SK-N-SH (cell line): Measurements from ENCODE around the gene RASGRP2. TPM values are rescaled to one million over a fixed set of nuclear protein-coding genes. Genes with fewer than 3 reads are reported as not detected.

ENCODE experiments used
- CTCF ChIA-PET: fragments of 300-600, 350-600 bp; formaldehyde crosslinking; extraction: SDS; loops from one replicate; lab custom pipeline; 2021; lab: Yijun Ruan, JAX
- POLR2A ChIA-PET: fragments of 350-600 bp; sonication (Branson Sonifier 250); formaldehyde crosslinking; extraction: SDS; loops from one replicate; lab custom pipeline; 2020; ENCODE audit warnings: antibody characterized with exemption, inconsistent platforms; lab: Yijun Ruan, JAX
- DNase-seq: peaks from one replicate; pipeline ENCODE4 v3.0.0; 2012
- H2AFZ ChIP-seq: fragments of 200-600 bp; sonication (generic); 2 replicates; pipeline ENCODE4 v1.8.1; 2016; ENCODE audit warnings: antibody characterized with exemption, mild to moderate bottlenecking, low read depth
- H3F3A ChIP-seq: fragments of 200-600 bp; sonication (generic); replicated peaks from 2 replicates; pipeline ENCODE3; 2016; ENCODE audit warnings: antibody characterized with exemption, mild to moderate bottlenecking; ENCODE audit not compliant: insufficient read depth
- H3K27ac ChIP-seq, 2 experiments: fragments of 200-500 bp in 1 of 2; fragments of 200-600 bp in 1 of 2; sonication (Bioruptor generic) in 1 of 2; sonication (generic), shearing (Covaris generic) in 1 of 2; 2 replicates each; pipeline versions ENCODE4 v1.5.1 to v1.6.1; 2014 to 2016; ENCODE audit warnings: low read depth in 2 of 2, inconsistent platforms in 1 of 2, low read length in 1 of 2, mild to moderate bottlenecking in 1 of 2, mixed read lengths in 1 of 2
- H3K27me3 ChIP-seq: fragments of 200-600 bp; sonication (generic), shearing (Covaris generic); 2 replicates; pipeline ENCODE4 v1.6.1; 2016; ENCODE audit warnings: mixed run types; ENCODE audit not compliant: insufficient read depth
- H3K36me3 ChIP-seq, 2 experiments: fragments of 200-500 bp in 1 of 2; fragments of 200-600 bp in 1 of 2; sonication (Bioruptor generic) in 1 of 2; sonication (generic) in 1 of 2; replicated peaks in 1 of 2; 2 replicates each; pipeline versions ENCODE3 to v1.5.1; 2014 to 2016; ENCODE audit warnings: low read length in 1 of 2, mild to moderate bottlenecking in 1 of 2; ENCODE audit not compliant: insufficient read depth in 2 of 2, control insufficient read depth in 1 of 2
- H3K4me1 ChIP-seq, 2 experiments: fragments of 200-500 bp in 1 of 2; fragments of 200-600 bp in 1 of 2; sonication (Bioruptor generic) in 1 of 2; sonication (generic), shearing (Covaris generic) in 1 of 2; 2 replicates each; pipeline versions ENCODE4 v1.5.1 to v1.6.1; 2014 to 2016; ENCODE audit warnings: low read depth in 1 of 2, low read length in 1 of 2, mixed run types in 1 of 2; ENCODE audit not compliant: insufficient read depth in 2 of 2, control insufficient read depth in 1 of 2
- H3K4me2 ChIP-seq: fragments of 200-600 bp; sonication (generic), shearing (Covaris generic); 2 replicates; pipeline ENCODE4 v1.6.1; 2017; ENCODE audit warnings: mixed run types
- H3K4me3 ChIP-seq, 2 experiments: fragments of 200-500 bp in 1 of 2; fragments of 200-600 bp in 1 of 2; sonication (Bioruptor generic) in 1 of 2; sonication (generic), shearing (Covaris generic) in 1 of 2; 2 replicates each; pipeline versions ENCODE4 v1.5.1 to v1.8.1; 2014 to 2016; ENCODE audit warnings: low read depth in 2 of 2, inconsistent platforms in 1 of 2, low read length in 1 of 2, mild to moderate bottlenecking in 1 of 2, mixed read lengths in 1 of 2, moderate library complexity in 1 of 2
- H3K79me2 ChIP-seq: fragments of 200-600 bp; sonication (generic); 2 replicates; pipeline ENCODE4 v1.8.1; 2017; ENCODE audit warnings: mild to moderate bottlenecking; ENCODE audit not compliant: insufficient read depth
- H3K9ac ChIP-seq: fragments of 200-600 bp; sonication (generic); 2 replicates; pipeline ENCODE4 v1.6.1; 2017; ENCODE audit warnings: mixed run types
- H3K9me2 ChIP-seq: fragments of 200-600 bp; sonication (generic); 2 replicates; pipeline ENCODE4 v1.6.1; 2017; ENCODE audit warnings: mixed run types
- H3K9me3 ChIP-seq: fragments of 200-600 bp; sonication (generic); 2 replicates; pipeline ENCODE4 v1.6.1; 2017; ENCODE audit warnings: mixed run types, mild to moderate bottlenecking, moderate library complexity
- H4K20me1 ChIP-seq: fragments of 200-600 bp; sonication (generic); 2 replicates; pipeline ENCODE4 v1.6.1; 2017; ENCODE audit warnings: mild to moderate bottlenecking, mixed run types; ENCODE audit not compliant: insufficient read depth
- EZH2phosphoT487 ChIP-seq: fragments of 200-600 bp; sonication (generic); IDR thresholded peaks from 2 replicates; pipeline ENCODE4 v1.6.1; 2017; ENCODE audit warnings: low read depth, mixed run types, mild to moderate bottlenecking, antibody characterized with exemption, moderate library complexity, borderline replicate concordance
- FOXJ3 ChIP-seq: sonication (generic); formaldehyde crosslinking; IDR thresholded peaks from 2 replicates; pipeline ENCODE4 v1.5.1; 2020; ENCODE audit warnings: mild to moderate bottlenecking, missing genetic modification reagents
- FOXM1 ChIP-seq: IDR thresholded peaks from 2 replicates; pipeline ENCODE4 v1.4.0; 2012; ENCODE audit warnings: low read depth, mild to moderate bottlenecking
- GATA2 ChIP-seq: sonication (generic); formaldehyde crosslinking; IDR thresholded peaks from 2 replicates; pipeline ENCODE4 v1.5.0; 2020; ENCODE audit warnings: mild to moderate bottlenecking, missing genetic modification reagents
- JUND ChIP-seq: IDR thresholded peaks from 2 replicates; pipeline ENCODE4 v1.4.0; 2012
- NFIC ChIP-seq: IDR thresholded peaks from 2 replicates; pipeline ENCODE4 v1.4.0; 2012; ENCODE audit warnings: borderline replicate concordance
- POLR2AphosphoS5 ChIP-seq: IDR thresholded peaks from 2 replicates; pipeline ENCODE4 v1.6.1; 2012; ENCODE audit warnings: low read depth, low read length
- TAF1 ChIP-seq: IDR thresholded peaks from 2 replicates; pipeline ENCODE4 v1.6.1; 2012; ENCODE audit warnings: low read depth, mild to moderate bottlenecking, low read length, moderate library complexity, borderline replicate concordance
- TEAD4 ChIP-seq: IDR thresholded peaks from 2 replicates; pipeline ENCODE4 v1.4.0; 2012; ENCODE audit warnings: mild to moderate bottlenecking, borderline replicate concordance; ENCODE audit not compliant: insufficient read depth
- YY1 ChIP-seq: IDR thresholded peaks from 2 replicates; pipeline ENCODE4 v1.4.0; 2012; ENCODE audit warnings: low read depth, mild to moderate bottlenecking
- WGBS: methylation state at CpG from one replicate; pipeline ENCODE4 v1.1.6; 2017; ENCODE audit warnings: low lambda C conversion rate; 5-methylcytosine and 5-hydroxymethylcytosine counted together
- polyA plus RNA-seq, 3 experiments: library from polyadenylated mRNA; depleted of rRNA; stranded (reverse); fragments of >200 nt; gene quantifications; 2 replicates each; pipeline ENCODE4 v1.2.3, GENCODE V29; 2012
- TF ChIP-seq, protein P1 (sequence below): fragments of 150-350 bp; IDR thresholded peaks from 2 replicates; pipeline ENCODE4 v1.6.1; 2016; ENCODE audit warnings: mild to moderate bottlenecking, low read depth, low read length
- TF ChIP-seq, protein P2 (sequence below): fragments of 200-600 bp; sonication (generic); IDR thresholded peaks from 2 replicates; pipeline ENCODE4 v1.6.1; 2017; ENCODE audit warnings: antibody characterized with exemption, mild to moderate bottlenecking, moderate library complexity
- TF ChIP-seq, protein P3 (sequence below): IDR thresholded peaks from 2 replicates; pipeline ENCODE4; 2012

RASGRP2 gene
- polyA plus RNA-seq, 1 of the 3 experiments (the other 2 are of a cell fraction), result 1.6 TPM

DNA sequence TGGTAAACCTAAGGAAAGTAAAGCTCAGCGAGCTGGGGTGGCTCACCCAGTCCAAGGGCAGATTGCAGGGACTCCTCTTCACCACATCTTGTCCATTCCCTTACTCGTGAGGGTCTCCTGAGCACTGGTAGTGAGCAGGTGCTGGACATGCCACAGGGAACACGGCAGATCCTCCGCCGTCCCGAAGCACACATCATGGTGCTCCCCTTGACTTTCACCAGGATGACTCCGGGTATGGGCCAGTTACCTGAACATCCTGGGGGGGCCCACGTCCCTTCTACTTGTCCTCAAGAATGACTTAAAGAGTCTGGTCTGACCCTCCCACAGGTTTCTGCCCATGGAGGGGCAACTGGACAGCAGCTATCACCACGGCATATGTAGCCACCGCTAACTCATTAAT is 42.4 kb upstream of the RASGRP2 start:
- Histone ChIP-seq H3K27ac (no peak overlapping the region), H2AFZ (no peak overlapping the region), H3K9ac (no peak overlapping the region), H3K4me1 (no peaks in the 10 kb centered on the region), H3K9me3 (no peaks in the 10 kb centered on the region), H3K36me3 (peaks cover 0 to 9% of the 10 kb centered on the region in 2 experiments), H3F3A (peaks cover 19% of the 10 kb centered on the region), H3K4me2 (no peak overlapping the region), H3K79me2 (no peaks in the 10 kb centered on the region), H3K9me2 (no peaks in the 10 kb centered on the region), H3K27me3 (no peaks in the 10 kb centered on the region), H4K20me1 (no peaks in the 10 kb centered on the region), H3K4me3 (no peak overlapping the region)
- POLR2A ChIA-PET, result no interaction called here
- 84% methylated on average over 10 of the region's 10 CpGs for WGBS
- TF ChIP-seq, protein P1, sequence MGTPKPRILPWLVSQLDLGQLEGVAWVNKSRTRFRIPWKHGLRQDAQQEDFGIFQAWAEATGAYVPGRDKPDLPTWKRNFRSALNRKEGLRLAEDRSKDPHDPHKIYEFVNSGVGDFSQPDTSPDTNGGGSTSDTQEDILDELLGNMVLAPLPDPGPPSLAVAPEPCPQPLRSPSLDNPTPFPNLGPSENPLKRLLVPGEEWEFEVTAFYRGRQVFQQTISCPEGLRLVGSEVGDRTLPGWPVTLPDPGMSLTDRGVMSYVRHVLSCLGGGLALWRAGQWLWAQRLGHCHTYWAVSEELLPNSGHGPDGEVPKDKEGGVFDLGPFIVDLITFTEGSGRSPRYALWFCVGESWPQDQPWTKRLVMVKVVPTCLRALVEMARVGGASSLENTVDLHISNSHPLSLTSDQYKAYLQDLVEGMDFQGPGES, result no peak
- TF ChIP-seq TAF1 (no peak), EZH2phosphoT487 (no peak)
- TF ChIP-seq, protein P2, sequence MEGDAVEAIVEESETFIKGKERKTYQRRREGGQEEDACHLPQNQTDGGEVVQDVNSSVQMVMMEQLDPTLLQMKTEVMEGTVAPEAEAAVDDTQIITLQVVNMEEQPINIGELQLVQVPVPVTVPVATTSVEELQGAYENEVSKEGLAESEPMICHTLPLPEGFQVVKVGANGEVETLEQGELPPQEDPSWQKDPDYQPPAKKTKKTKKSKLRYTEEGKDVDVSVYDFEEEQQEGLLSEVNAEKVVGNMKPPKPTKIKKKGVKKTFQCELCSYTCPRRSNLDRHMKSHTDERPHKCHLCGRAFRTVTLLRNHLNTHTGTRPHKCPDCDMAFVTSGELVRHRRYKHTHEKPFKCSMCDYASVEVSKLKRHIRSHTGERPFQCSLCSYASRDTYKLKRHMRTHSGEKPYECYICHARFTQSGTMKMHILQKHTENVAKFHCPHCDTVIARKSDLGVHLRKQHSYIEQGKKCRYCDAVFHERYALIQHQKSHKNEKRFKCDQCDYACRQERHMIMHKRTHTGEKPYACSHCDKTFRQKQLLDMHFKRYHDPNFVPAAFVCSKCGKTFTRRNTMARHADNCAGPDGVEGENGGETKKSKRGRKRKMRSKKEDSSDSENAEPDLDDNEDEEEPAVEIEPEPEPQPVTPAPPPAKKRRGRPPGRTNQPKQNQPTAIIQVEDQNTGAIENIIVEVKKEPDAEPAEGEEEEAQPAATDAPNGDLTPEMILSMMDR, result no peak
- TF ChIP-seq, protein P3, sequence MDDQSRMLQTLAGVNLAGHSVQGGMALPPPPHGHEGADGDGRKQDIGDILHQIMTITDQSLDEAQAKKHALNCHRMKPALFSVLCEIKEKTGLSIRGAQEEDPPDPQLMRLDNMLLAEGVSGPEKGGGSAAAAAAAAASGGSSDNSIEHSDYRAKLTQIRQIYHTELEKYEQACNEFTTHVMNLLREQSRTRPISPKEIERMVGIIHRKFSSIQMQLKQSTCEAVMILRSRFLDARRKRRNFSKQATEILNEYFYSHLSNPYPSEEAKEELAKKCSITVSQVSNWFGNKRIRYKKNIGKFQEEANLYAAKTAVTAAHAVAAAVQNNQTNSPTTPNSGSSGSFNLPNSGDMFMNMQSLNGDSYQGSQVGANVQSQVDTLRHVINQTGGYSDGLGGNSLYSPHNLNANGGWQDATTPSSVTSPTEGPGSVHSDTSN, result no peak
- no peak for DNase-seq
- CTCF ChIA-PET, result interaction anchor here (0.6 to 3.4 kb wide), 11 partner anchors 11 to 99 kb away, joined by 3 to 20 read pairs (median 4); partner anchors contain the start of genes CDC42BPG, EHD1, MAP4K2 and MEN1

DNA sequence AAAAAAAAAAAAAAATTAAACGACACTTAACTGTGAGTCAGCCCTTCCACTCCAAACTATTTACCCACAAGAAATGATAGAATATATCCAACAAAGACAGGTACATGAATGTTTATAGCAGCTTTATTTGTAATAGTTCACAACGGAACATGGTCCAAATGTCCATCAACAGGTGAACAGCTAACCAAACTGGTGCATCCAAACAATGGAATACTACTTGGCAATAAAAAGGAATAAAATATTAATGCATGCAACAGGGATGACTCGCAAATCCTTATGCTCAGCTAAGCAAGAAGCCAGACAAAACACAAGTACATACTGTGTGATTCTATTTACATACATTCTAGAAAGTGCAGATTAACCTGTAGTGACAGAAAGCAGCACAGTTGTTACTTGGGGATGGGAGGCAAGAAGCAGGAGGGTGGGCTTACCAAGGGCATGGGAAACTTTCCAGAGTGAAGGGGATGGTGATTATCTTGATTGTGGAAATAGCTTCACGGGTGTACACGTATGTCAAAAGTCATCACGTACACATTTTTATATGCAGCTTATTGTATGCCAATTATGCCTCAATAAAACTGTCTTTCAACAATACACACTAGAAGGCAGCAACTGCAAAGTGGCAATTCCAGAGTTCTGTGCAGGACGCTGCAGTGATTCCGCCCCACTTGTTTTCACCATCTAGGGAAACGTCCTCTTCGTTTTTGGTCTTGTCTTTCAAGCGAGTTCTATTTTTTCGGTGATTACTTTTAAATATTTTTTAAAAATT is 41.1 kb upstream of the RASGRP2 start:
- POLR2A ChIA-PET, result no interaction called here
- Histone ChIP-seq H3K4me2 (no peak overlapping the region), H3K27me3 (no peaks in the 10 kb centered on the region), H3K9ac (no peak overlapping the region), H3K79me2 (no peaks in the 10 kb centered on the region), H2AFZ (no peak overlapping the region), H3K4me3 (no peak overlapping the region), H4K20me1 (no peaks in the 10 kb centered on the region), H3F3A (peaks cover 25% of the 10 kb centered on the region), H3K36me3 (peaks cover 0 to 5% of the 10 kb centered on the region in 2 experiments), H3K27ac (no peak overlapping the region), H3K9me2 (no peaks in the 10 kb centered on the region), H3K4me1 (no peaks in the 10 kb centered on the region), H3K9me3 (no peaks in the 10 kb centered on the region)
- DNase-seq, result no peak
- TF ChIP-seq NFIC, result no peak
- TF ChIP-seq YY1, result no peak
- TF ChIP-seq TEAD4, result no peak
- no peak for TF ChIP-seq EZH2phosphoT487
- no peak for TF ChIP-seq JUND
- no peak for TF ChIP-seq FOXJ3
- TF ChIP-seq, protein P2, result no peak
- no peak for TF ChIP-seq GATA2 (CRISPR knock-in tag)
- TF ChIP-seq FOXM1, result no peak
- no peak for TF ChIP-seq POLR2AphosphoS5
- CTCF ChIA-PET, result interaction anchor here (1.0 to 3.0 kb wide), 7 partner anchors 8 to 58 kb away, joined by 3 to 8 read pairs (median 4); partner anchors contain the start of gene CDC42BPG
- 92% methylated on average over 12 of the region's 12 CpGs for WGBS
